ENCODE measurements around the gene RAD23A.

Gene RAD23A

DNA sequence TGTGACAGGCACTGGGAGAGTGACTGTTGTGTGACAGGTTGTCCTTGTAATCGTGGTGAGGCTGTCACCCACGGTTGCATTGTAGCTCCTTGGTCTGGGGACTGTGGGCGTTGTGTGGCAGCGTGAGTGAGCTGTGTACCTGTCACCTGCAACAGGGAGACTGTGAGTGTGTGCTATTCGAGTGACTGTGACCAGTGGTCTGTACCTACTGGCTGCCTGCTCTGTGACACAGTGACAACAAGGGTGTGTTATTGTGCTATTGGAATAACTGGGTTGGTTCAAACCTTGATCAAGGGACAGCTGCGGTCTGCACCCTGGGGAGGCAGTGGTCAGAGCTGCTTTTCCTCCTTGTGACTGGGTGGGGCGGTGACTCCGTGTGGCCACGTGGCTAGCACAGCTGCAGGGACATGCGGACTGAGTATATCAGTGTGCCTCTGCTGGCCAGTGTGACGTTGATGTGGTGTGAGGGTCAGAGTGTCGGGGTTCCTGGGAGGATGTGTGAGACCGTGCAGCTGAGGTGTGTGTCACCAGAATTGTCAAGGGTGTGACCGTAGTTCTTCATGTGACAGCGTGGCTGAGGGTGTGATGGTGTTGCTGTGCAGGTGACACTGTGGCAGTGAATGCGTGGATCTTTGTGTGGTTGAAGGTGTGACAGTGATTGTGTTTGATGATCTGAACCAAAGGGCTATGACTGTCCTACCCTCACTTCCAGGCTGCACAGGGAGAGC, 39.6 kb downstream of the RAD23A start:
- no peak for DNase-seq

- no peak for DNase-seq
Observed at GRCh38 chr19:12986726-12987125, 41.1 kb downstream of the RAD23A start.

DNA sequence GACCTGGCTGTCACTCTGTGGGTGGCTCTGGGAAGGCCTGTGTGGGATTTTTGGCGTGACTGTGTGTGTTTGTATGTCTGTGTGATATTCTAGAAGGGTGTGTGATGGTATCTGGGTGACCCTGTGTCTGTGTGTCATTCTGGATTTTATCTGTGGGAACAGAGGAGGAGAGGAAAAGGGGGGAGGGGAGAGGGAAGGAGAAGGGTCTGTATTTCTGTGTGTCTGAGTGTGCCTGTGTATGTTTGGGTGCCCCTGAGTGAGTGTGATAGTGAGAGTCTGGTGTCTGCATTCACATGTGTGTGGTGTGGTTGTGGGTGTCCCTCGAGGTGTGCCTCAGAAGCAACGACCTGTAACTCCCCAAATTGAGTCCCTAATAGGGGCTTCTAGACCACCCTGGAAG, 41.5 kb downstream of the RAD23A start:
- no peak for DNase-seq

GRCh38 chr19:12987781-12988180, 42.1 kb downstream of the RAD23A start:
- DNase-seq, result no peak

DNA sequence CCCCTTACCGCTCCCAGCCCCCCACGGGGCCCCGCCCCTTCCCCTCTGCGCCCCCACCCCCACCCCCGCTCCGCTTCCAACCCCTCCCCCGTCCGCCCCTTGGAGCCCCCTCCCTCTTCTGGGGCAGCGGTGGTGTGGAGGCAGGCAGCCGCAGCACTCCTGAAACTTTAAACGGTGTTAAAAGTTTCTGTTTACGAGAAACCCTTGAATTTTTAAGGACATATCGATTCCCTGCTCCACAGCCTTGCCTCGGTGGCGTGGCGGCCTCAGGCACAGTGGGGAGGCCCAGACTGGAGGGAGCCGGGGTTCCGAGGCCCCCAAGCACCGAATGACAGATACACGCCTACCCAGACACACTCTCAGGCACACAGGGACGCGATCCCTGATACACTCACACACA, 44.8 kb downstream of the RAD23A start:
- DNase-seq, result no peak

DNA sequence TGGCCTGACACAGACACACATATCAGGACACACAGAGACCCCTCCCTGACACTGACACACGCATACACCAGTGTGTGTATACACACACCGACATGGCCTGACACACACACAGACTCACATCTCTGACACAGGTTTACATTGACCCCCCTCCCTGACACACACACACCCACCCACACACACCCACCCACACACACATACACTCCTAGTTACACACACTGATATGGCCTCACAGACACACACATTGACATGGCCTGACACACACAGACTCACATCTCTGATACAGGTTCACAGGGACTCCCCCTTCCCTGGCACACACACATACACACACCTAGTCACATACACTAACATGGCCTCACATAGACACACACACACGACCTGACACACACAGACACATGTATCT, 45.2 kb downstream of the RAD23A start:
- no peak for DNase-seq

DNA sequence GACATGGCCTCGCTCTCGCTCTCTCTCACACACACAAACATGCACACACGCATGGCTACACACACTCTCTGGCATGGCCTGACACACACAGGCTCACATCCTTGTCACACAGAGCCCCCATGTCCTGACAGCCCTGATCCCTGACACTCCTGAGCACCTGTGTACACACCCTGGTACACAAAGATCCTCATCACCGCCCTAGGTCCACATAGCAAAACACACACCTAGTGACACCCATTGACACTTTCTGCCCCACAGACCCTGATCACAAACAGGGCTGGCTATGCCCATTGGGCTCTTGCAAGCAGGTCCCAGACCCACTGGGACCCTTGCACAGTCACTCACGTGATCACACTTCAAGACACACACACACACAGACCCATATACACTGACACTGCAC, 45.6 kb downstream of the RAD23A start:
- no peak for DNase-seq

GRCh38 chr19:12992729-12993128, 47.1 kb downstream of the RAD23A start:
- DNase-seq, result no peak

GRCh38 chr19:12993562-12993961, 47.9 kb downstream of the RAD23A start:
- no peak for DNase-seq

DNA sequence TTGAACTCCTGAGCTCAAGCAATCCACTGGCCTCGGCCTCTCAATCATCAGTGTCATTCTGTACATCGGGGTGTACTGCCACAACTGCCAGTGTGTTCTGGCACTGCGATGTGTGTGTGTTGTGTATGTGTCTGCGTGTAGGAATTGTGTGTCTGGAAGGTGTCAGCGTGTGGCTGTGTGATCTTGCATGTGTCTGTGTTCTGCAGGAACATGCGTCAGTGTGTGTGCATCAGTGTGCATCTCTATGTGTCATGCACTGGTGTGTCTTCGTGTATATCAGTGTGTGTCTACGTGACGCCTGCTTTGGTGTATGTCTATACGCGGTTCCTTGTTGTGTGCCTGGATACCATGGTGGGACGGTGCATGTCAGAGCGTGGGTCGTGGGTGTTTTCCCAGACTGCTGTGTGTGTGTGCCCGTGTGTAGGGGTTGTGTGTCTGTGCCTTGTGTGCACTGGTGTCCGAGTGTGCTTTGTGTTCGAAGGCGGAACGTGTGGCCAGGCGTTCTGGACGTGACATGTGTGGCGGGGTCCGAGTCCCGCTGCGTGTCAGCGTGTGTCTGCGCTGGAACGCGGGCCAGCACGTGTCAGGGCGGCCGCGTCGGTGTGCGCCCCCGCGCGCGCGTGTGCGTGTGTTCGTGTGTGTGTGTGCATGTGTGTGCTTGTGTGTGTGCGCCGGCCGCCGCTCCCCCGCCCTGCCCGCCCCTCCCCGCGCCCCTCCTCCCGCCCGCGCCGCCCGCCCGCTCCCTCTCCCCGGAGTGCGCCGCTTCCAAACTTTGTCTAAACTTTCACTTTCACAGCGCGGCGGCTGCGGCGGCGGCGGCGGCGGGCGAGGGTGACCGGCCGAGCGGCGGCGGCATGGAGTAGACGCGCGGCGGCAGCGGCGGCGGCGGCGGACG, 49.3 kb downstream of the RAD23A start, which contains the start of gene NFIX:
Gene NFIX (plus strand): TSS at position 775 of the 895 bp plus-strand sequence. CDS start 363 bp downstream, outside the sequence.
- DNase-seq, result no peak

DNA sequence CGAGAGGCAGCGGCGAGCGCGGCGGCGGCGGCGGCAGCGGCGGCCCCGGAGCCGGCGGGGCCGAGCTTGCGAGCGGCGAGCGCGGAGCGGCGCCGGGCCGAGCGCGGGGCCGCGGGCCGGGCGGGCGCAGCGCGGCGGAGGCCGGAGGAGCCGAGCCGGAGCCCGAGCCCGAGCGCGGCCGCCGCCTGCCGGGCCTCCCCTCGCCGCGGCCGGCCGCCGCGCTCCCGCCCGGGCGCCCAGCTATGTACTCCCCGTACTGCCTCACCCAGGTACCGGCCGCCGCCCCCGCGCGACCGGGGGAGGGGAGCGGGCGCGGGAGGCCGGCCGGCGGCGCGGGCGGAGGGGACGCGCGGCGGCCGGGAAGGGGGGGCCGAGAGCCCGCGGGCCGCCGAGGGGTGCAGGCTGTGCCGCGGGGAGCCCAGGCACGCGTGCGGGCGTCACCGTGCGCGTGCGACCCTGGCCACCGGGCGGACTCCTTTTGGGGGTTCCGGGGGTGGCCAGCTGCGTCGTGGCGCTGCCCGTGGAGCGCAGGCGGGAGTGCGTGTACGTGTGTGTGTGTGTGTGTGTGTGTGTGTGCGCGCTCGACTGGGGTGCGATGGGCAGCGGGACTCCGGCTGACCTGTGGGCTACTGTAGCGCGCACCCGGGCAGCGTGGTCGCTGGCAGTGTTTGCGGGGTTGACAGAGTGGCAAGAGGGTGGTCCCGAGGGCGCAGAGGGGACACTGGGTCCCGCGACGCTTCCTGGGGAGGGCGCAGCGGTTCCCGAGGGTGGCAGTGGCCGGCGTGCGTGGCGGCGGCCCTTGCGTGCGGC, 50.1 kb downstream of the RAD23A start:
- no peak for DNase-seq

DNA sequence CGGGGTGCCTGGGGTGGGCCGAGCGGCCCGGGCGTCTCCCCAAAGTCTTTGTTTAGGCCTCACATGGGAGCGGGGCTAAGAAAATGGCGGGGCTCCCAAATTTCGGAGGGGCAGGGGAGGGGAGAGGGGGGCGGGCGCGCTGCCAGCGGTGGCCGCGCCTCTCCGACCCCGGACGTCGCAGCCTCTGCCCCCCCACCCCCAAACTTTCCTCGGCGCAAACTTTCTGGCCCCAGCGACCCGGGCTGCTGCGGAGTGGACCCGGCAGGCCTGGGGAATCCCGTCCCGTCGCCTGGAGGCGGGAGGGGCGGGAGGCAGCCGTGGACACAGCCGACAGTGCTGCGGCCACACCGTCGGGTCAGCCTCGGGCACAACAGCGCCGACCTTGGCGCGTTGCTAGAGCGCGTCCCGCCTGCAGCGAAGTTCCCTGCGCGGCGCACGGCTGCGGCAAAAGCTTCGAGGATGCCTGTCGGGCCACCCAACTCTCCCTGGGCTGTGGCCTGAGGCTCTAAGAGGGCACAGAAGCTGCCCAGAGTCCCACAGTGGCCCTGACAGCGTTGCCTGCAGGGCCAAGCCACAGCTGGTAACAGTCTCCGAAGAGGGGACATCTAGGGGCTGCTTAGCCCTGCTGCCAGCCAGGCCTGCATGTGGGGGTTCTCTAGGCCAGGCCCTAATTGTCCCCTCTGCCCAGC, 50.9 kb downstream of the RAD23A start:
- no peak for DNase-seq

GRCh38 chr19:12997179-12997966, 51.7 kb downstream of the RAD23A start:
- no peak for DNase-seq

DNA sequence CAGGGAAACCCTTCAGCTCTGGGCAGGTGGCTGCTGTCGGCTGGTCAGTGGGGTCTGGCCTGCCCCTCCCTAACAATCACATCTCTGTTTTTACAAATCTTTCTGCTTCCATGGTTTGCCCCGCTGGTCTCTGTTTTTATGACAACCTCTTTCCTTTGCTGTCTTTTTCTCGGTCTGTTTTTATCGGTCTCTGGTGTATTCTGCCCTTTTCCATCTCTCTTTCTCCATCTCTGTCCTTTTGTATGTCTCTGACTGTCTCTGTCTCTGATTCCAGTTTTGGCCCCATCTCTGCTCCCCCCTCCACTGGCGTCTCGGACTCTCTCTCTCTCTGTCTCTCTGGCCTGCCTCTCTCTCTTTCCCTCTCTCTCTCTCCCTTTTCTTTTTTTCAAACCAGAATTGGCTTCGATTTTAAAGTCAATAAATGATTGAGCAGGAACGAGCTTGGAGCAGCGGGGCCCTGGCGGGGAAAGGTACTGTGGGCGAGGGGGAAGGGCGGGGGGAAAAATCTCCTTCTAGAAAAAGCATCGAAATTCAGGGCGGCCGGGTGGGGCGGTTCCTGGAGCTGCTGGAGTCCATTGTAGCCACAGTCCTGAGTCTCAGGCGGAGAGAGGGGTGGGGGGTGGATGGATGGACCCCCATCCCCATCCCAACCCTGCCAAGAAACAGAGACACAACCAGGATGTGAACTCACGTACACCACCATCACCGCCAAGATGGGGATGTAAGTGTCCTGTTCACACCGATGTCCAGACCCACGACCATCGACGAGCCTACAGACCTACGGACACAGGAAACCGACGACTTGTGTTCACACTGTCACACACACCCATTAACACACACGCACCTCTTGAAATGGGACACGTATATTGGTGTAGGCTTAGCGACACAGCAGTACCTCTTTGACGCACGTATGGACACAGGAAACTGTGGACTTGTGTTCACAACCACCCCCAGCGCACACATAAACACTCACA, 52.6 kb downstream of the RAD23A start:
- DNase-seq, result no peak

DNA sequence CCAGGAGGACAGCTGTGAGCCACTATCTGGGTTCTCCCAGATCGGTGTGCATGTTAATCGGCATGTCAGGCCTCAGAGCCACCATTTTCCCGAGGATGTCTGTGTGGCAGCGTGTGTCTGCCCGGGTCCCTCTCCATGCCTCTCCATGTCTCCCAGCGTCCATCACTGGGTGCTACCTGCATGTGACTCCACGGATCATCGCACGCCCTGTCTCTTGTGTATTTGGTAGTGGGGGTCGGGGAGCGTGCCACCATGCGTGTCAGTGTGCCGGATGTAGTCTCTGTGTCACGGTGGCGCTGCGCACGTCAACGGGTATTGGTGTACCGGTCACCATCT, 55.5 kb downstream of the RAD23A start:
- no peak for DNase-seq

DNA sequence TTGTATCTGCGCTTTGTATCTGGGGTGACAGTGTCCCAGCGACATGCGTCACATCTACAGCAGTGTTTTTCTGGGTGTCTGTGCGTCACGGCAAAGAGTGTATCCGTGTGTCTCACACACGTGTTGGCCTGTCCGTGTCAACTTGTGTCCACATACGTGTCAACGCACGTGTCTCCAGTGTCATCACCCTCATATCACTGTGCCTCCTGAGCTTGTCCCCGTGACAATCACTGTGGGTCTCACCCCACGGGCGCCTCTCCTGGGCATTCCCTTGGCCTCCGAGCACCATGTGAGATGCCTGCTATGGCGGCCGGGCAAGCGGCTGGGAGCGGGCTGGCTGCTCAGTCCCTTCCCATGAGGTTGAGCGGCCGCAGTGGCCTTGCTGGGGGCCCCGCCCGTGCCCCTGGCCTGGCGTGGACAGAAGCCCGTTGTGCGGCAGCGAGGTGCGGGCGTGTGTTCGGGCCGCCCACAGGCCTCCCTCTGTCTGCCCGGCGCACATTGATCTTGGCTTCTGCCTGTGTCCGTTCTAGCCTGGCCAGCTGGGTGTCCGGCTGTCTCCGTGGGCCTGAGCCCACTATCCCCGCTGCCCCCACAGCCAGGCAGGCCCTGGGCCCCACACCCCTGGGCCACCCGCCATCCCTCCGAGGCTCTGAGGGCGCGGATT, 56.0 kb downstream of the RAD23A start:
- no peak for DNase-seq

DNA sequence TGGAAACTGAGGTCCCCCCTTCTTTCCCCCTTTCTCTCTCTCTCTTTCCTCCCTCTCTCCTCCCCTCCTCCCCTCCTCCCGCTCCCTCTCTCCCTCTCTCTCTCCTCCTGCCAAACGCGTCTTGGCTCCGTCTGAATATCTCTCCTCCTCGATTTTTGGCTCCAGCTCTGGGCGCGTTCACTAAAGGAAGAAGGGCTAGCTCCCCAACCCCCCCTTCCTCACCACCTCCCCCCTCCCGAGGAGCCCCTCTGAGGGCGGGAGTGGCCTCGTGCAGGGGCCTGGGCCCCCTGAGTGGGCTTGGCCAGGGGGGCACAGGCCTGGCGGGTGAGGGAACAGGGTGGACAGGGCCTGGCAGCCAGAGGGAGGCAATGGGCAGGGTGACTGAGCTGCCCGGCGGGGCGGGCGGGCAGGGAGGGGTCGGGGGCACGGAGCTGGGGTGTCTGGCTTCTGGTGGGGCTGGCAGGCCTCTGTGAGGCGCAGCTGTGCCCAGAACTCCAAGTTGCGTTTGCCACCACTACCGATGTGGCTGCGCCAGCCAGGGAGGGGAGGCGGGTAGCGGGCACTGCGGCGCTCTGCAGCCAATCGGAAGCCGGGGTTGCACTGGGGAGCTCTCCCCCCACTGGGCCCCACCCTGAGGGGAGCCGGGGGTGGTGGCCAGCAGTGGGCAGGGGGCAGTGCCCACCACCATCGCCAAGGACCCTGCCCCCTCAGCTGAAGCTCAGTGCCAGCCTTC, 56.7 kb downstream of the RAD23A start:
- no peak for DNase-seq

DNA sequence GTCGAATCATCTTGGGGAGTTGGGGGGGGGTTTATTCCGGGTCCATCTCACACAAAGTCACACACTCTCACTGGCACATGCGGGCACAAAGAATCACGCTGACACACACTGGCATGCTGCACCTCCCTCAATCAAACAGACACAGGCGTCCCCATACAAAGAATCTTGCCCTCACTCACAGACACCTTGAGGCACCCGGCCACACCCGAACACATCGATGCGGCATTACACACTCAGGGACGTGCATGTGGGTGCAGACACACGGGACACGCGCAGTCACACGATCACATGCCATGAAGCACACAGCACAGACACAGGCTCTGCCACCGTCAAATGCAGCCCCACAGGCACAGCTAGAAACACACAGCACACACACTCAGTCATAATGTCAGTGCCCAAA, 57.4 kb downstream of the RAD23A start:
- no peak for DNase-seq
